Fibroblast of upper back skin (primary cell): ENCODE results near the gene SPATA13.
A peak's percentile ranks its signal among the peaks of the same experiment; 100 is the strongest.
"Not testable (repeated sequence)": the region's sequence is repeated elsewhere in the genome, so short reads cannot be mapped to it uniquely, and the experiment has no call there.

Experiments used
- DNase-seq: peaks from one replicate; pipeline ENCODE4 v3.0.0-alpha.2; 2013

SPATA13 gene

DNA sequence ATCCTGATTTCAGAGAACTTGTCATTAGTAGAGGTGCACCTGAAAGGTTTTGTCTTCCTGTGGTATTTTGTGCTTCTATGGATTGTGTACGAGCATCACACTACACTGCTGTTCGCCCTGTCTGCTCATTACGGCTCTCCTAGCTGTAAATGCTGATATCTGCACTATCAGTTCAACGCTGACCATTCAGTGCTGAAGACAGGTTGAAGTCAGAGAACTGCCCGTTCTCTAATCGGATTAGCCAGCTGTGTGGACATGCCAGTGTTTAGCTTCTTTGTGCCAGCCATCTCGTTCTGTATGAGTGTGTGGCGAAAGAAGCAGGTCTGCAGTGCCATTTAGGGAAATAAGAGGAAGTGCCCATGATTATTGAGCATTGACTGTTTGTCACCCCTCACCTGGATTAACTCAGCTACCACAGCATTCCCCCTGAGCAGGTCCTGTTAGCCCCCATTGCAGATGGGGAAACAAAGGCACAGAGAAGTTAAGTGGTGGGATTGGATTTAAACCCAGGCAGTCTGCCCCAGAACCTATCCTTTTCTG, 127.3 kb downstream of the SPATA13 start:
- no peak for DNase-seq

DNA sequence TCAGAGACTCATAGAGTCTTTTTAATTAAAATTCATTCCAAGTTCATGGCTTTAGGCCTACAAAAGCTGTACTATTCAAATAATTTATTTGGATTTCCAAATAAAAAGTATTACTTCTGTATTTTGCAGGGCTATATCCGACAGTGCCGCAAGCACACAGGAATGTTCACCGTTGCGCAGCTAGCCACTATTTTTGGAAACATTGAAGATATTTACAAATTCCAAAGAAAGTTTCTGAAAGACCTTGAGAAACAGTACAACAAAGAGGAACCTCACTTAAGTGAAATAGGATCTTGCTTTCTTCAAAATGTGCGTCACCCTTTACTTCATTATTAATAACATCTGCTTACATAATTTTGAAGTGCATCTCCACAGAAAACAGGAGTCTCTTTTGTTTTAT, 128.3 kb downstream of the SPATA13 start:
- DNase-seq: peak; percentile 55

DNA sequence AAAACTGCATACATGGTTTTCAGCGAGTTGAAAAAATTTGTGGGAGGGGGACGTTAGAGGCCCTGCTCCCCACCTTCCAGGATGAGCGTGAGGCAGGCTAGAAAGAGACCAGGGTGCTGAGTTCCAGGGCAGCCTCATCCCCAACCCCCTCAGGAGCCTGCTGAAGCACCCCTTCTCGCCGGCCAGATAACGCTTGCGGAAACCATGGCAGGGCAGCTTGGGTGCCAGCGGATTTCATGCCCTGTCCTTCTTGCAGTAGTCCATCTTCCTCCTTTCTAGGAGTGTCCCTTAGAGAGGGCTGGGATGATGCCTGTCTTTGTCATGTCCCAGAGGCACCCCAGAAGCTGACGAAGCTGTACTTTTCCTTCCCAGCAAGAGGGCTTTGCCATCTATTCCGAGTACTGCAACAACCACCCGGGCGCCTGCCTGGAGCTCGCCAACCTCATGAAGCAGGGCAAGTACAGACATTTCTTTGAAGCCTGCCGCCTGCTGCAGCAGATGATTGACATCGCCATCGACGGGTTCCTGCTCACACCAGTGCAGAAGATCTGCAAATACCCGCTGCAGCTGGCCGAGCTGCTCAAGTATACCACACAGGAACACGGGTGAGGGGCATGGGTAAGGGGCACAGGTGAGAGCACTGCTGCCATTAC, 129.9 kb downstream of the SPATA13 start:
- no peak for DNase-seq

DNA sequence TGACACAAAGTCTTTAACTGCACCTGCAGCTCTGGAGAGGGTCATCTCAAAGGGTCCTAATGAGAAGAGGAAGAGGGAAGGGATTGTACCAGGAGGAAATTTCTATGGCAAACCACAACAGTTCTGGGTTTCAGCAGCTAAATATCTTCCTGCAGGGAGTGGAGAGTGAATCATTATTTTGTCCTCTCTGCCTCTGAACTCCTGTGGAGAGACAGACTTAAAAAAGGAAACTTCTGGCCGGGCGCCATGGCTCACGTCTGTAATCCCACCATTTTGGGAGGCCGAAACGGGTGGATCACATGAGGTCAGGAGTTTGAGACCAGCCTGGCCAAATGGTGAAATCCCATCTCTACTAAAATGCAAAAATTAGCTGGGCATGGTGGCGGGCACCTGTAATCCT, 132.0 kb downstream of the SPATA13 start:
- peak; percentile 37 for DNase-seq

DNA sequence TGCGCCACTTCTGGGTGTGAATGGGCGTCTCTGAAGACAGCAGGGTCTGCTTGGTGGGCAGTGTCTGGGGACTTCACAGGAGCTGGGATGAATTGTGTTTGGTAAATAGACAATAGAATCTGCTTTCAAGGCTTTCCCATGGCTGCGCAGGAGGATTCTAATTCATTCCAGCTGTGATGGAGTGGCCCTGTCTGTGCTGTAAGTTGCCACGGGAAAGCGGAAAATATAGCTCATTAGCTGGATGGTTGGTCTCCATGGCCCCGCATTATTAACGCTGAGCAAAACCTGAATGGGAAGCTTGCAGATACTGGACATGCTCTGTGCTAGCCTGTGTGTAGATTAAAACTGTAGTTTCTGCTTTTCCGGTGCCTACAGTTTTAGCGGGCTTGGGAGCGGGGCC, 133.2 kb downstream of the SPATA13 start:
- peak; percentile 27 for DNase-seq

DNA sequence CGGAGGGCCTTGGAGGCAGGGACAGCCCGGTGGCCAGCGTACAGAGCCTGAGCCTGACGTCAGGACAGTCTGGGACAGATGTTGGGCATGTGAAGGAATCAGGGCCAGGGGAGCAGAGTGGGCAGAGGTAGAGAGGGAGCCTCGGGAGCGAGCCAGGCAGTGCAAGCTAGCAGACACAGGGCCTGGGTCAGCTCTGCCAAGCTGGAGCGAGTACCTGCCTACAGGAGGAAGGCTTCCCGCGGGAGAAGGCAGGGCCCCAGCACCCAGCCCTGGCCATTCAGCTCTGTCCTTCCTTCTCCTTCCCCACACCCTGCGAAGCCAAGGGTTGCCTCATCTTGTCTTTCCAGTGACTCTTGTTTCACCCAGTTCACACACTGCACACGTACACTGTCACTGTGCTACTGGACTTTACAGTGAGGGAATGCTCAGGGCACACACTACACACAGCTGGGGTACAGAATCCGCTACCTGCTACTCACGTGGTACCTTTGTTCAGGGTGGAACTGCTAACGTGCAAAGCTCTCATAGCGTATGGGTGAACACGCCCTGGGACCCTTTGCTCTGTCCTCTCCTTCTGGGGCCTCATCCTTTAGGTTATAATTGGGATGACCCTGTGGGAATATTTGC, 139.1 kb downstream of the SPATA13 start:
- DNase-seq: no peak

DNA sequence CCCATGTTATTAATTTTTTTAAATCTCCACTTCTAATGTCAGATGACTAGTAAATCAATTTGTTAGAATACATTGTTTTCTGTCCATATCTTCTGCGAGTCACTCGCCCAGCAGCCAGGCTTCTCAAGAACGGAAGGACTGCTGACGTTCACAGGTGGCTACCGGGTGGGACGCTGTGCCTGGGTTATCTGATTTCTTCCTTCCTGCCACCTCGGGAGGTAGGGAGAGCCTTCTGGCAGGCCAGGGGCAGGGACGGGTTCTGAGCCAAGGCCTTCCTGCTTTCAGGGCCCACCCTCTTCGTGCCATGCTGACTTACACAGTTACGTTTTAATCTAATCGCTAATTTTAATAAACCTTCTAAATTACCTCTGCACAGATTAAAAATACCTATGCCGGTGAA, 140.9 kb downstream of the SPATA13 start:
- DNase-seq: no peak

- no peak for DNase-seq
These were observed 141.4 kb downstream of the SPATA13 start for GRCh38 chr13:24301911-24302310.

DNA sequence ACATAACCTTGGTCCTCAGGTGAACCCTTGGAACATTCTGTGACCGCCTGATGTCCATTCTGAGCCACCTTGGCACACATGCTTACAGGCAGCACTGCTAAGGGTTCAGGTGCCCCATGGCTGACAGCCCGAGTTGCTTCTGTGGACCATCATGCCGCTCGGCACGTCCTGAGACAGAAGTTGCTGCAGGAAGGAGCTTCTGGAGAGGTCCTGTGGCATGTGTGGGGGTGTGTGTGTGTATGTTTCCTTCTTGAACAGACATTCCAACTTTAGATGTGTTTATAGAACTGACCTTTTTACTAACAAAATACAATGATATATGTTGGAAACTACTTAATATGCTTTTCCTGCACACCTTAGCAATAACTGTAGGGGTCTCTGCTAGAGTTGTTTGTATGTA, 144.1 kb downstream of the SPATA13 start:
- no peak for DNase-seq

- peak; percentile 52 for DNase-seq
These were observed 146.1 kb downstream of the SPATA13 start for GRCh38 chr13:24306632-24307031.

DNA sequence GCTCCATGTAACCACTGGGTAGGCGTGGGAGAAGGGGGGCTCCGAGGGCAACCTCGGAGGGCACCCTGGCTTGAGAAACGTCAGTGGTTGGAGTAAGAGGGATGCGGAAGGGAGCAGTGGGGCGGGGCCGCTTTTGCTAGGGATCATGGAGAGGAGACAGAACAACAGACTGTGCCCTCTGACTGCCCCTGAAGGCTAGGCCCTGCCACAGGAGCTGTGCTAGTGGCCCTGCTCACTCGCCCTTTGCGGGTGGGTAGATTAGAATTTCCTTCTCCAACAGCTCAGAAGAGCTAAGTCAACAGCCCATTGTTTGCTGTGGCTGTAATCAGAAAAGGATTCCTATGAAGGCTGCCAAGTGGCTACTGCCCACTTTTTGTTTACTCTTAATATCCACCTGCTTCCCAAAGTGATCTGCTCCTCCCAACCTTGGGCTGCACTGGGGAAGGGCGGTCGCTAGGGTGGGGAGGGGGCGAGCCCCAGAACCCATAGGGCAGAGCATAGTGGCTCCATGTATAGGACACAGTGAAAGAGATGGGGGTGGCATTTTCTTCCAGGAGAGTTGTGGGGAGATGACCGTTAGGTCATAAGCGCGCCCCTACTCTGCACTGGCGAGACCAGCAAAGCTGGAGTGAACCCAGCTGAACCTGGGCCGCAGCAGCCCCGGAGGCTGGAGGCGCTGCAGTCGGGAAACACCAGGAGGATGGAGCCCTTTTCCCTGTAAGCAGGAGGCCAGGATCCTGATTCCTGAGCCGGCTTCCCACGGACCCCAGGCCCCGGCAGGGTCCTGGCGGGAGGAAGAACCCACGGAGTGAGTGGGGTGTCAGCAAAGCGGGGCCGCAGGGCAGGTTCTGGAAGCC, 146.9 kb downstream of the SPATA13 start:
- DNase-seq: no peak

DNA sequence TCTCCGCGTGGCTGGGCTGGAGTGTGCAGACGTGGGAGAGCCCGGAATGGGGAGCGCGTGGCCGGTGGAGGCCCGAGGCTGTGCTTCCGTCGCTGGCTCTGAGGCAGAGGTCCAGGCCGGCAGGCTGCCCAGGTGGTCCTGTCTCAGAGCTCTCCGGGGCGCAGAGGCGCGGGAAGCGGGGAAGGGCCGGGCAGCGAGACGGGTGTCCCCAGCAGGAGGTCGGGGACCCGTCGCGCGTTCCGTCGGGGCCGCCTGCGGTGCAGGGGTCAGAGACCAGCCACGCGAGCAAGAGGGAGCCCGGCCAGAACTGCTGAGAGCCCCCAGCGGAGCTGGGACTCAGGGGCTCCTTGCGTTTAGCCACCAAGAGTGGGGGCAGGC, 147.5 kb downstream of the SPATA13 start:
- DNase-seq: no peak

GRCh38 chr13:24308488-24309020, 148.0 kb downstream of the SPATA13 start:
- DNase-seq: no peak

DNA sequence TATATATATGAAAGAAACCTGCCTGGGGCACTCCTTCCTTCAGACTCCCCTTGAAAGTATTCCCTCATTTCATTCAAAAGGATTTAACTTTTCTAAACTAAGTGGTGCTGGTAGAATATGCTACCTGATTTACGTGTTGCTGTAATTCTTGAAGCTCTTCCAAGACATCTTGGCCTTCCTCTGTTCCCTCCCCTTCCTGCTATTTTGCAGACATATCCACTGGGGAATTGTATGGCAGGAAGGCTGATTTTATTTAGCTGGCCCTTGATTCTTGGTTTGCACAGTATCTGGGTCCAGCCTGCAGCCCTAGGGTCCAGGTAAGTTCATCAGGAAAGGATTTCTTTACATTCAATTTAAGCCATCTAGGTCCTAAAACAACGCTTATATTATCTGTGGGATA, 148.8 kb downstream of the SPATA13 start, which contains the start of gene C1QTNF9:
C1QTNF9 (plus strand) TSS at position 281 of the 400 bp plus-strand sequence. CDS start 6,424 bp downstream, outside the sequence.
- DNase-seq: not testable (repeated sequence)

DNA sequence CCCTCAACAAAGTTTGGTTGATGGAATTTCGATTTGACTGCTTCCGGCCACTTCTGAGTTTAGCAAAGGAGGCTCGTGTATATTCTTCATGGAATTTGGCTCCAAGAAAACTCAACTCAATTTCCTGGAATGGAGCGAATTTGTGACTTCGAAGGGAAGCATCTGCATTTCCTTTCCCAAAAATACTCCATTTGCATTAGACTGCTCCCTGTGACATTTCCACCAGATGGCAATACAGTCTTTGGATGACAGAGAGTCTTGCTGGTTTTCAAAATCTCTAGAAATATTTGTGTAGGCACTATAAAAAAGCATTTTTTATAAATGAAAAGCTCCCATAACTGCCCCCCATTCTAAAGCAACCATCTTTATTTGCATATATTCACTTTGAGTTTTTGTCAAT, 152.9 kb downstream of the SPATA13 start:
- DNase-seq: peak; percentile 7

DNA sequence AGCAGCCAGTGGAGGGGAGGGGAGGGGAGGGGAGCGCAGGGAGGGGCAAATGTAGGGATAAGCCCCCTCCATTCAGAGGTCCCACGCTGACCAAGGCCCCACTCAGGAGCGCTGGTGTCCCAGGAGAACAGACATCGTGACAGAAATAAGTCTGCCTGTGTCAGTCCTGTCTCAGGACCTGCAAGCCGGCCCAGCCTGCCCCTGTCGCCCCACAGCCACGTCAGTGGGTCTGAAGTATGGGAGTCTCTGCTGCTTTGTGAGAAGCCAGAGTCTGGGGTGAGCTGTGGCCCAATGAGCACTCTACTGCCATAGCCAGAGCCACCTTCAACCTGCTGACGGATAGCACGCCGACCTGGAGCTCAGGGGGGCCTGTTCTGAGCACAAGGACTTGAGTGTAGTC, 157.3 kb downstream of the SPATA13 start:
- DNase-seq: not testable (repeated sequence)

GRCh38 chr13:24318878-24319277, 158.4 kb downstream of the SPATA13 start:
- DNase-seq: not testable (repeated sequence)

DNA sequence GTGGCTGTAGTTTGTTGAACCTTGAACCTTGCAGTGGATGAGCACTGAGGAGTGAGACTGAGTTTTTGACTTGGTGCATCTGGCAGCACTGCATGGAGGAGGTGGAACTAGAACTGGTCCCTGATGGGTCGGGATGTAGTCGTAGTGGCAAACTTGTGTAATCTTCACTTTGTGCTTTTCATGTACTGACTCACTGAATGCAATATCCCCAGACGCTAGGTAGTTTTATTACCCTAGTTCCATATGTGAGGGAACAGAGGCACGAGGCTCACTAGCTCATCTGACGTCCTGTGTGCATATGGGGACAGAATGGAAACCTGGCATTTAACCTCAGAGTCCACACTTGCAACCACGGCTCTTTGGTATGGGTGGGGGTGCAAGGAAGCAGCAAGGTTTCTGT, 159.1 kb downstream of the SPATA13 start:
- not testable (repeated sequence) for DNase-seq

GRCh38 chr13:24321416-24321815, 160.9 kb downstream of the SPATA13 start:
- not testable (repeated sequence) for DNase-seq

- DNase-seq: not testable (repeated sequence)
These were observed 161.9 kb downstream of the SPATA13 start for GRCh38 chr13:24322470-24322869.

DNA sequence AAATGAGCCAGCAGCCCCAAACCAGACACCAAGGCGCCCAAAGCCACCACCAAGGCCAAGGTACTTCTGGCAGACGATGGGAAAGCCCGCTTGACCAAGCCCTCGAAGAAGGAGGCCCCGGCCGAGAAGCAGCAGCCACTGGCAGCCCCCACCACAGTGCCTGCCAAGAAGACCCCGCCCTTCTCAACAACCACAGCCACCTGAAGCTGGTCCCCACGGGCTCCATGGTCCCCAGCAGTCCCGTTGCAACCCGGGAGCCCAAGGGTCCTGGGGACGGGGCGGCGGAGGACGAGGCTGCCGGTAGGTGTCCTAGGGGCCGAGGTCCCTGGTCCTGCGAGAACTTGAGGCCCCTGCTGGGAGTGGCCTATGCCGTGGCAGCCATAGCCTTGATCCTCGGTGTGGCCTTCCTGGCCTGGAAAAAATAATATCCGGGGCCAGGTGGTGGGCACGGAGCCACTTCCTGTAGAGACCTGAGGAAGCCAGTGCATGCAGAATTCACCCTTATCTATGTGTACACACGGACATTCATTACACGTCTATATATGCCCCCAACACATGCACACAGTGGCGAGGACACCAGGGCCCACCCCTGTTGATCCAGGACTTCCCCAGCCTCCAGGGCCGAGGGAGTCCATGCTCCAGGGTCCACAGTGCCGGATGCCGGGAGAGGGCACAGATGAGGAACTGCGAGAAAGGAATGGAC, 162.7 kb downstream of the SPATA13 start:
- DNase-seq: no peak

DNA sequence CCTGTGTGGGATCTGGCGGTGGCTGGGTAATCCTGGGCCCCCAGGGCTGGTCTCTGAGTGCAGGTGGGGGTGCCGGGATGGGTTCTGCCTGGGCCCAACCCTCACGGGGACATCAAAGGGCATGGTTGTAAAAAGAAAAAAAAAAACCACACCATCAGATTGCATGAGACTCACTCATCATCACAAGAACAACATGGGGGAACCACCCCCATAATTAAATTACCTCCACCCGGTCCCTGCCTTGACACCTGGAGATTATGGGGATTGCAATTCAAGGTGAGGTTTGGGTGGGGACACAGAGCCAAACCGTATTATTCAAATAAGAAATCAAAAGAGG, 163.2 kb downstream of the SPATA13 start:
- no peak for DNase-seq

- DNase-seq: not testable (repeated sequence)
These were observed 167.1 kb downstream of the SPATA13 start for GRCh38 chr13:24327598-24327997.
